Endothelial cell of umbilical vein (primary cell): ENCODE results near the gene KPNB1. TPM values are rescaled to one million over a fixed set of nuclear protein-coding genes. Genes with fewer than 3 reads are reported as not detected.

Source experiments
- BruUV-seq: library from RNA; stranded (reverse); fragments of 400-500 nt; replicated peaks from 2 replicates; lab custom pipeline; 2021; lab: Mats Ljungman, UMichigan
- CTCF ChIA-PET: fragments of 300-600, 350-600 bp; sonication (Branson Sonifier 250); formaldehyde crosslinking; loops from one replicate; lab custom pipeline; 2021; ENCODE audit warnings: antibody characterized with exemption, inconsistent platforms; lab: Charles Lee
- POLR2A ChIA-PET: fragments of 300-600, 350-600 bp; sonication (Branson Sonifier 250); formaldehyde crosslinking; loops from one replicate; lab custom pipeline; 2021; ENCODE audit warnings: antibody characterized with exemption, inconsistent platforms; lab: Charles Lee
- DNase-seq: peaks from one replicate; pipeline ENCODE4 v3.0.0-alpha.2; 2011; ENCODE audit warnings: low read depth, low spot score
- FAIRE-seq: peaks from 2 replicates; lab custom pipeline; 2011; peaks lifted over from hg19 to GRCh38; lab: Jason Lieb, UNC
- H2AFZ ChIP-seq: 2 replicates; pipeline ENCODE4 v1.6.0; 2012; ENCODE audit warnings: low read depth, low read length, control low read depth, inconsistent platforms
- H3K27ac ChIP-seq: 2 replicates; pipeline ENCODE4 v1.5.1; 2011; ENCODE audit warnings: low read depth, mild to moderate bottlenecking, control low read depth, low read length, moderate library complexity; ENCODE audit not compliant: insufficient read depth
- H3K27me3 ChIP-seq, 2 experiments: 2 replicates each; pipeline versions ENCODE4 v1.6.0 to v1.6.1; 2011; ENCODE audit warnings: low read length in 2 of 2, mixed read lengths in 1 of 2; ENCODE audit not compliant: control insufficient read depth in 2 of 2, insufficient read depth in 2 of 2
- H3K36me3 ChIP-seq, 2 experiments: 2 replicates in 1 of 2; 3 replicates in 1 of 2; pipeline ENCODE4 v1.5.1; 2011; ENCODE audit warnings: low read length in 2 of 2, mild to moderate bottlenecking in 1 of 2, moderate library complexity in 1 of 2; ENCODE audit not compliant: control insufficient read depth in 2 of 2, insufficient read depth in 2 of 2; ENCODE audit errors: extremely low read depth in 1 of 2
- H3K4me1 ChIP-seq: 3 replicates; pipeline ENCODE4 v1.5.1; 2011; ENCODE audit warnings: mild to moderate bottlenecking, low read length; ENCODE audit not compliant: control insufficient read depth, insufficient read depth; ENCODE audit errors: extremely low read depth
- H3K4me2 ChIP-seq: 2 replicates; pipeline ENCODE4 v1.6.1; 2011; ENCODE audit warnings: low read length, control low read depth, mixed read lengths; ENCODE audit not compliant: insufficient read depth
- H3K4me3 ChIP-seq, 3 experiments: fragments of 200-600 bp in 1 of 3; sonication (generic), shearing (Covaris generic) in 1 of 3; replicated peaks in 1 of 3; 2 replicates each; pipeline ENCODE4 v1.5.1; 2011 to 2016; ENCODE audit warnings: control low read depth in 3 of 3, low read length in 3 of 3, mild to moderate bottlenecking in 2 of 3, inconsistent platforms in 1 of 3, low read depth in 1 of 3, moderate library complexity in 1 of 3; ENCODE audit not compliant: insufficient read depth in 1 of 3
- H3K79me2 ChIP-seq: 2 replicates; pipeline ENCODE4 v1.6.0; 2012; ENCODE audit warnings: low read length, inconsistent platforms; ENCODE audit not compliant: control insufficient read depth, insufficient read depth
- H3K9ac ChIP-seq: replicated peaks from 2 replicates; pipeline ENCODE3; 2011; ENCODE audit warnings: low read length, control low read depth; ENCODE audit not compliant: insufficient read depth; ENCODE audit errors: extremely low read depth
- H3K9me1 ChIP-seq: replicated peaks from 3 replicates; pipeline ENCODE4 v1.6.0; 2011; ENCODE audit warnings: mild to moderate bottlenecking, low read length; ENCODE audit not compliant: control insufficient read depth, insufficient read depth; ENCODE audit errors: extremely low read depth
- H3K9me3 ChIP-seq: replicated peaks from 2 replicates; pipeline ENCODE4 v1.5.1; 2012; ENCODE audit warnings: low read length, inconsistent platforms; ENCODE audit not compliant: control insufficient read depth, insufficient read depth
- H4K20me1 ChIP-seq: replicated peaks from 2 replicates; pipeline ENCODE3; 2011; ENCODE audit warnings: mild to moderate bottlenecking, low read length; ENCODE audit not compliant: control insufficient read depth, insufficient read depth; ENCODE audit errors: extremely low read depth
- EZH2 ChIP-seq: IDR thresholded peaks from 2 replicates; pipeline ENCODE4 v1.6.1; 2012; ENCODE audit warnings: borderline replicate concordance, low read depth, mild to moderate bottlenecking, moderate library complexity, low read length, inconsistent platforms; ENCODE audit not compliant: severe bottlenecking
- FOS ChIP-seq: IDR thresholded peaks from 2 replicates; pipeline ENCODE4 v1.6.1; 2011; ENCODE audit warnings: mild to moderate bottlenecking, low read length, moderate library complexity, borderline replicate concordance; ENCODE audit not compliant: insufficient read depth
- GATA2 ChIP-seq: IDR thresholded peaks from 2 replicates; pipeline ENCODE4 v1.7.0; 2011; ENCODE audit warnings: low read depth, mild to moderate bottlenecking, moderate library complexity, mixed read lengths, low read length; ENCODE audit not compliant: insufficient read length, insufficient read depth
- JUN ChIP-seq: IDR thresholded peaks from 2 replicates; pipeline ENCODE4 v1.6.1; 2011; ENCODE audit warnings: borderline replicate concordance, low read depth; ENCODE audit not compliant: insufficient read length, insufficient read depth
- MAX ChIP-seq: IDR thresholded peaks from 2 replicates; pipeline ENCODE4 v1.6.1; 2011; ENCODE audit not compliant: insufficient read depth, insufficient read length
- MYC ChIP-seq: IDR thresholded peaks from one replicate; pipeline ENCODE4 v1.6.1; 2011; ENCODE audit warnings: mild to moderate bottlenecking, low read depth, low read length
- POLR2A ChIP-seq: IDR thresholded peaks from 2 replicates; pipeline ENCODE4 v1.6.1; 2012; ENCODE audit warnings: low read depth, mild to moderate bottlenecking, control low read depth, low read length
- POLR2AphosphoS5 ChIP-seq: IDR thresholded peaks from 2 replicates; pipeline ENCODE4 v1.6.1; 2012; ENCODE audit warnings: low read depth, mild to moderate bottlenecking, control low read depth, low read length, moderate library complexity; ENCODE audit not compliant: insufficient read depth
- dilution Hi-C: fragments of 300-500 bp; cut with MboI; formaldehyde crosslinking; loops from one replicate; pipeline ENCODE4 v1.15.0; 2019; ENCODE audit warnings: low sequenced_read_pairs; ENCODE audit not compliant: extremely low pct_ligation_motif_present
- intact Hi-C: fragments of 100-400 bp; cut with micrococcal nuclease; formaldehyde crosslinking; loops from one replicate; pipeline ENCODE4 v1.10.0; 2022
- polyA plus RNA-seq, 4 experiments: library from polyadenylated mRNA; depleted of rRNA in 3 of 4; stranded (reverse) in 3 of 4; unstranded in 1 of 4; fragments of >200 nt; gene quantifications; 2 replicates each; pipeline versions ENCODE4 v1.2.1 to v1.2.3, GENCODE V29; 2011 to 2012; ENCODE audit warnings: missing spikeins in 1 of 4
- total RNA-seq: library from RNA; stranded (reverse); gene quantifications from 2 replicates; pipeline ENCODE4 v1.2.3, GENCODE V29; 2021
- TF ChIP-seq, protein P1 (sequence below), 2 donors: IDR thresholded peaks; 1 replicate in 1 of 2; 2 replicates in 1 of 2; pipeline ENCODE4 v1.5.1; 2011; ENCODE audit warnings: low read length in 2 of 2, mild to moderate bottlenecking in 2 of 2, moderate library complexity in 2 of 2, control low read depth in 1 of 2, inconsistent platforms in 1 of 2, low read depth in 1 of 2; ENCODE audit not compliant: insufficient read depth in 1 of 2; ENCODE audit errors: extremely low read depth in 1 of 2

Gene KPNB1
- total and polyA plus RNA-seq, 2 donors (not counting 3 experiments of a cell fraction or from before 2014, with no cell fraction given), result 119 to 495 TPM

- ChIA-PET POLR2A (no interaction called here), CTCF (interaction anchor here (2.2 to 4.2 kb wide), 2 partner anchors 11 to 95 kb away, joined by 7 to 22 read pairs; no protein-coding TSS in a partner anchor)
- Histone ChIP-seq H3K79me2 (no peaks in the 10 kb centered on the region), H3K4me2 (peak overlapping the region; percentile 73), H3K36me3 (peaks cover 0 to 16% of the 10 kb centered on the region in 2 experiments), H2AFZ (peak overlapping the region; percentile 3), H3K27ac (no peak overlapping the region), H3K9me3 (no peaks in the 10 kb centered on the region), H3K9ac (peak overlapping the region; percentile 4), H3K4me1 (peaks cover 32% of the 10 kb centered on the region), H4K20me1 (no peaks in the 10 kb centered on the region), H3K27me3 (no peaks in the 10 kb centered on the region), H3K4me3 (peak overlapping the region; percentile 0 to 81 (median 53)), H3K9me1 (no peaks in the 10 kb centered on the region)
- TF ChIP-seq EZH2 (no peak), FOS (no peak), GATA2 (no peak), MYC (no peak), POLR2A (no peak), POLR2AphosphoS5 (no peak), MAX (no peak), JUN (no peak)
- TF ChIP-seq, protein P1, sequence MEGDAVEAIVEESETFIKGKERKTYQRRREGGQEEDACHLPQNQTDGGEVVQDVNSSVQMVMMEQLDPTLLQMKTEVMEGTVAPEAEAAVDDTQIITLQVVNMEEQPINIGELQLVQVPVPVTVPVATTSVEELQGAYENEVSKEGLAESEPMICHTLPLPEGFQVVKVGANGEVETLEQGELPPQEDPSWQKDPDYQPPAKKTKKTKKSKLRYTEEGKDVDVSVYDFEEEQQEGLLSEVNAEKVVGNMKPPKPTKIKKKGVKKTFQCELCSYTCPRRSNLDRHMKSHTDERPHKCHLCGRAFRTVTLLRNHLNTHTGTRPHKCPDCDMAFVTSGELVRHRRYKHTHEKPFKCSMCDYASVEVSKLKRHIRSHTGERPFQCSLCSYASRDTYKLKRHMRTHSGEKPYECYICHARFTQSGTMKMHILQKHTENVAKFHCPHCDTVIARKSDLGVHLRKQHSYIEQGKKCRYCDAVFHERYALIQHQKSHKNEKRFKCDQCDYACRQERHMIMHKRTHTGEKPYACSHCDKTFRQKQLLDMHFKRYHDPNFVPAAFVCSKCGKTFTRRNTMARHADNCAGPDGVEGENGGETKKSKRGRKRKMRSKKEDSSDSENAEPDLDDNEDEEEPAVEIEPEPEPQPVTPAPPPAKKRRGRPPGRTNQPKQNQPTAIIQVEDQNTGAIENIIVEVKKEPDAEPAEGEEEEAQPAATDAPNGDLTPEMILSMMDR (IDR thresholded peaks at IDR 0.05; ENCODE audit: extremely low read depth in 1 of 2, insufficient read depth in 1 of 2, low read depth in 1 of 2, low read length in 2 of 2), result no peak
- FAIRE-seq (peak; percentile 80), DNase-seq (no peak)
- intact Hi-C loops (no loop called here), dilution Hi-C loops (no loop called here)
- no TSS peak for BruUV-seq
Observed at GRCh38 chr17:47695429-47696376, 46.0 kb downstream of the KPNB1 start.
